Left ventricle myocardium inferior (tissue), 1 donor: ENCODE data around the gene GNG13. TPM values are rescaled to one million over a fixed set of nuclear protein-coding genes. Genes with fewer than 3 reads are reported as not detected.

Source experiments
- DNase-seq: peaks from one replicate; pipeline ENCODE4 v3.0.0-alpha.2; 2020
- H3K27ac ChIP-seq: fragments of 200-600 bp; replicated peaks from 2 replicates; pipeline ENCODE4 v1.8.0; 2021
- H3K27me3 ChIP-seq: fragments of 200-600 bp; 2 replicates; pipeline ENCODE4 v1.8.0; 2021; ENCODE audit warnings: low read depth
- H3K36me3 ChIP-seq: fragments of 200-600 bp; 2 replicates; pipeline ENCODE4 v1.8.0; 2021
- H3K4me1 ChIP-seq: fragments of 200-600 bp; 2 replicates; pipeline ENCODE4 v1.8.0; 2021
- H3K4me3 ChIP-seq: fragments of 200-600 bp; 2 replicates; pipeline ENCODE4 v1.8.0; 2021; ENCODE audit warnings: mild to moderate bottlenecking, moderate library complexity
- H3K9me3 ChIP-seq: fragments of 200-600 bp; replicated peaks from 2 replicates; pipeline ENCODE4 v1.8.0; 2021
- intact Hi-C: fragments of 100-400 bp; cut with micrococcal nuclease; formaldehyde crosslinking; loops from one replicate; pipeline ENCODE4 v1.11.0; 2022
- total RNA-seq: library from RNA; stranded (reverse); fragmentation: NEBNext Ultra II Directional; extraction: Animal tissue kit (Norgen Biotek cat#: 25700); gene quantifications from one replicate; pipeline ENCODE4 v1.2.1, GENCODE V29; 2021
- TF ChIP-seq, protein P1 (sequence below): fragments of 200-600 bp; IDR thresholded peaks from 2 replicates; pipeline ENCODE4 v1.8.0; 2021; ENCODE audit warnings: antibody characterized with exemption, mild to moderate bottlenecking, borderline replicate concordance
- donor health status: DM: no; HTN: yes; CAD: no; lungs with severe emphysema.

The GNG13 gene
- total RNA-seq, 1 donor from 2014 or later, result not detected

GRCh38 chr16:783404-784161 is 17.0 kb downstream of the GNG13 start:
- no peak overlapping the region for H3K27ac ChIP-seq
- intact Hi-C loops, result no loop called here
- no peaks in the 10 kb centered on the region for H3K9me3 ChIP-seq
- TF ChIP-seq, protein P1, sequence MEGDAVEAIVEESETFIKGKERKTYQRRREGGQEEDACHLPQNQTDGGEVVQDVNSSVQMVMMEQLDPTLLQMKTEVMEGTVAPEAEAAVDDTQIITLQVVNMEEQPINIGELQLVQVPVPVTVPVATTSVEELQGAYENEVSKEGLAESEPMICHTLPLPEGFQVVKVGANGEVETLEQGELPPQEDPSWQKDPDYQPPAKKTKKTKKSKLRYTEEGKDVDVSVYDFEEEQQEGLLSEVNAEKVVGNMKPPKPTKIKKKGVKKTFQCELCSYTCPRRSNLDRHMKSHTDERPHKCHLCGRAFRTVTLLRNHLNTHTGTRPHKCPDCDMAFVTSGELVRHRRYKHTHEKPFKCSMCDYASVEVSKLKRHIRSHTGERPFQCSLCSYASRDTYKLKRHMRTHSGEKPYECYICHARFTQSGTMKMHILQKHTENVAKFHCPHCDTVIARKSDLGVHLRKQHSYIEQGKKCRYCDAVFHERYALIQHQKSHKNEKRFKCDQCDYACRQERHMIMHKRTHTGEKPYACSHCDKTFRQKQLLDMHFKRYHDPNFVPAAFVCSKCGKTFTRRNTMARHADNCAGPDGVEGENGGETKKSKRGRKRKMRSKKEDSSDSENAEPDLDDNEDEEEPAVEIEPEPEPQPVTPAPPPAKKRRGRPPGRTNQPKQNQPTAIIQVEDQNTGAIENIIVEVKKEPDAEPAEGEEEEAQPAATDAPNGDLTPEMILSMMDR, result no peak
- peaks cover 21% of the 10 kb centered on the region for H3K4me1 ChIP-seq
- DNase-seq, result peak; percentile 30
- peaks cover 50% of the 10 kb centered on the region for H3K27me3 ChIP-seq
- H3K4me3 ChIP-seq, result no peak overlapping the region
- peaks cover 8% of the 10 kb centered on the region for H3K36me3 ChIP-seq

- no peak overlapping the region for H3K4me3 ChIP-seq
- TF ChIP-seq, protein P1, result no peak
- H3K4me1 ChIP-seq, result peaks cover 17% of the 10 kb centered on the region
- H3K36me3 ChIP-seq, result peaks cover 8% of the 10 kb centered on the region
- H3K9me3 ChIP-seq, result no peaks in the 10 kb centered on the region
- intact Hi-C loops, result no loop called here
- no peak overlapping the region for H3K27ac ChIP-seq
- no peak for DNase-seq
- peaks cover 57% of the 10 kb centered on the region for H3K27me3 ChIP-seq
Observed at GRCh38 chr16:782766-783403, 17.6 kb downstream of the GNG13 start.

- TF ChIP-seq, protein P1, result no peak
- no peak for DNase-seq
- intact Hi-C loops, result no loop called here
- Histone ChIP-seq H3K36me3 (peaks cover 8% of the 10 kb centered on the region), H3K9me3 (no peaks in the 10 kb centered on the region), H3K27me3 (peaks cover 63% of the 10 kb centered on the region), H3K27ac (no peak overlapping the region), H3K4me1 (peaks cover 11% of the 10 kb centered on the region), H3K4me3 (no peak overlapping the region)
Observed at GRCh38 chr16:782258-782657, 18.3 kb downstream of the GNG13 start.

GRCh38 chr16:781346-782010 is 19.1 kb downstream of the GNG13 start:
- TF ChIP-seq, protein P1, result no peak
- Histone ChIP-seq H3K27me3 (peaks cover 71% of the 10 kb centered on the region), H3K27ac (no peak overlapping the region), H3K4me1 (peaks cover 3% of the 10 kb centered on the region), H3K4me3 (no peak overlapping the region), H3K9me3 (no peaks in the 10 kb centered on the region), H3K36me3 (peaks cover 4% of the 10 kb centered on the region)
- intact Hi-C loops, result no loop called here
- DNase-seq, result no peak

- no peaks in the 10 kb centered on the region for H3K9me3 ChIP-seq
- H3K27ac ChIP-seq, result no peak overlapping the region
- intact Hi-C loops, result no loop called here
- H3K27me3 ChIP-seq, result peaks cover 82% of the 10 kb centered on the region
- no peak overlapping the region for H3K4me3 ChIP-seq
- H3K36me3 ChIP-seq, result no peaks in the 10 kb centered on the region
- no peak for DNase-seq
- peaks cover 2% of the 10 kb centered on the region for H3K4me1 ChIP-seq
- TF ChIP-seq, protein P1, result no peak
Observed at GRCh38 chr16:780296-780695, 20.2 kb downstream of the GNG13 start.
